ENCODE results near the gene INPP5J. TPM values are rescaled to one million over a fixed set of nuclear protein-coding genes. Genes with fewer than 3 reads are reported as not detected.

The INPP5J gene
- total RNA-seq, 1 experiment from 2014 or later = 0.61 TPM

GRCh38 chr22:31178859-31179258, 56.1 kb downstream of the INPP5J start:
- Mint-ChIP-seq H3K27me3 (ENCODE audit: insufficient read depth, unreplicated experiment) (no peaks in the 10 kb centered on the region), H3K9me3 (ENCODE audit: unreplicated experiment) (no peaks in the 10 kb centered on the region), H3K36me3 (ENCODE audit: insufficient read depth, unreplicated experiment) (peaks cover 40% of the 10 kb centered on the region), H3K4me1 (ENCODE audit: insufficient read depth, unreplicated experiment) (peaks cover 37% of the 10 kb centered on the region), H3K4me3 (ENCODE audit: unreplicated experiment) (no peak overlapping the region), H3K27ac (ENCODE audit: low read depth, unreplicated experiment) (peak overlapping the region; percentile 82)
- TF ChIP-seq CTCF (IDR thresholded peaks at IDR 0.05; ENCODE audit: unreplicated experiment) = no peak
- DNase-seq (ENCODE audit: unreplicated experiment) = no peak
- POLR2A ChIA-PET = interaction anchor here (0.6 to 13.5 kb wide), 14 partner anchors 9 to 201 kb away, joined by 3 to 164 read pairs (median 4); partner anchors contain the start of genes LIMK2, PIK3IP1 and RNF185
- CTCF ChIA-PET = interaction anchor here (1.2 to 1.9 kb wide), 2 partner anchors 34 to 71 kb away, joined by 5 to 7 read pairs; partner anchors contain the start of genes LIMK2 and SELENOM
- no TSS peak for BruUV-seq (replicated peaks)
- intact Hi-C loops (cut with micrococcal nuclease) = no loop called here

- peak; percentile 81 for DNase-seq (ENCODE audit: unreplicated experiment)
- no peaks in the 10 kb centered on the region for H3K9me3 Mint-ChIP-seq (ENCODE audit: unreplicated experiment)
These were observed 56.6 kb downstream of the INPP5J start for GRCh38 chr22:31179345-31179744.

GRCh38 chr22:31184015-31184414, 61.2 kb downstream of the INPP5J start:
- Mint-ChIP-seq H3K36me3 (ENCODE audit: insufficient read depth, unreplicated experiment) (peaks cover 56% of the 10 kb centered on the region), H3K4me3 (ENCODE audit: unreplicated experiment) (no peak overlapping the region), H3K9me3 (ENCODE audit: unreplicated experiment) (no peaks in the 10 kb centered on the region), H3K27ac (ENCODE audit: low read depth, unreplicated experiment) (no peak overlapping the region), H3K4me1 (ENCODE audit: insufficient read depth, unreplicated experiment) (peaks cover 16% of the 10 kb centered on the region), H3K27me3 (ENCODE audit: insufficient read depth, unreplicated experiment) (no peaks in the 10 kb centered on the region)
- ChIA-PET POLR2A (no interaction called here), CTCF (interaction anchor here (2.2 kb wide), 1 partner anchor 28 kb away, joined by 9 read pairs; the partner anchor contains the start of gene LIMK2)
- no TSS peak for BruUV-seq (replicated peaks)
- TF ChIP-seq CTCF (IDR thresholded peaks at IDR 0.05; ENCODE audit: unreplicated experiment) = no peak
- intact Hi-C loops (cut with micrococcal nuclease) = no loop called here
- DNase-seq (ENCODE audit: unreplicated experiment) = no peak

More at GRCh38 chr22:31179345-31179744, 56.6 kb downstream of the INPP5J start:
- no peak for TF ChIP-seq CTCF (IDR thresholded peaks at IDR 0.05; ENCODE audit: unreplicated experiment)
- intact Hi-C loops (cut with micrococcal nuclease) = no loop called here
- POLR2A ChIA-PET = interaction anchor here (0.6 to 13.5 kb wide), 11 partner anchors 8 to 113 kb away, joined by 3 to 164 read pairs (median 5); partner anchors contain the start of genes LIMK2, PIK3IP1 and RNF185
- Mint-ChIP-seq H3K4me3 (ENCODE audit: unreplicated experiment) (no peak overlapping the region), H3K27ac (ENCODE audit: low read depth, unreplicated experiment) (peak overlapping the region; percentile 82), H3K4me1 (ENCODE audit: insufficient read depth, unreplicated experiment) (peaks cover 34% of the 10 kb centered on the region), H3K36me3 (ENCODE audit: insufficient read depth, unreplicated experiment) (peaks cover 36% of the 10 kb centered on the region), H3K27me3 (ENCODE audit: insufficient read depth, unreplicated experiment) (no peaks in the 10 kb centered on the region)
- no TSS peak for BruUV-seq (replicated peaks)
- CTCF ChIA-PET = no interaction called here

Small RNAs within 50 kb of the gene (microRNA-seq; reads per million reads assigned to microRNA genes)
- gene MIR3928 = 15.2 reads per million, percentile 54 among the genes with 10 or more reads in this experiment

Other genes starting within 250 kb of the INPP5J start
- gene MORC2, start 154.2 kb upstream of the INPP5J start, total RNA-seq (2022) = 35.7 and 36.1 TPM in 2 replicates
- 85.5 and 99.0 TPM in 2 replicates for gene TUG1, start 153.7 kb upstream of the INPP5J start, total RNA-seq (2022)
- 69.5 and 80.2 TPM in 2 replicates for gene SMTN, start 41.6 kb upstream of the INPP5J start, total RNA-seq (2022)
- 44.9 and 88.7 TPM in 2 replicates for gene SELENOM, start 15.4 kb upstream of the INPP5J start, total RNA-seq (2022)
- gene PLA2G3, start 17.5 kb downstream of the INPP5J start, total RNA-seq (2022) = not detected in 2 replicates
- gene RNF185, start 37.2 kb downstream of the INPP5J start, total RNA-seq (2022) = 34.6 and 44.8 TPM in 2 replicates
- gene LIMK2, start 89.3 kb downstream of the INPP5J start, total RNA-seq (2022) = 74.4 and 126 TPM in 2 replicates
- gene PIK3IP1, start 169.5 kb downstream of the INPP5J start, total RNA-seq (2022) = 0.25 and 0.93 TPM in 2 replicates
- gene PATZ1, start 223.4 kb downstream of the INPP5J start, total RNA-seq (2022) = 16.0 and 19.2 TPM in 2 replicates